ENCODE results near the gene AMHR2. TPM values are rescaled to one million over a fixed set of nuclear protein-coding genes. Genes with fewer than 3 reads are reported as not detected.

The AMHR2 gene
- total and polyA plus RNA-seq, 9 of the 15 experiments (the other 6 are each of a cell fraction or from before 2014, with no cell fraction given) = 8.9 to 49.7 (median 19.3) TPM

- TF ChIP-seq, protein P1, sequence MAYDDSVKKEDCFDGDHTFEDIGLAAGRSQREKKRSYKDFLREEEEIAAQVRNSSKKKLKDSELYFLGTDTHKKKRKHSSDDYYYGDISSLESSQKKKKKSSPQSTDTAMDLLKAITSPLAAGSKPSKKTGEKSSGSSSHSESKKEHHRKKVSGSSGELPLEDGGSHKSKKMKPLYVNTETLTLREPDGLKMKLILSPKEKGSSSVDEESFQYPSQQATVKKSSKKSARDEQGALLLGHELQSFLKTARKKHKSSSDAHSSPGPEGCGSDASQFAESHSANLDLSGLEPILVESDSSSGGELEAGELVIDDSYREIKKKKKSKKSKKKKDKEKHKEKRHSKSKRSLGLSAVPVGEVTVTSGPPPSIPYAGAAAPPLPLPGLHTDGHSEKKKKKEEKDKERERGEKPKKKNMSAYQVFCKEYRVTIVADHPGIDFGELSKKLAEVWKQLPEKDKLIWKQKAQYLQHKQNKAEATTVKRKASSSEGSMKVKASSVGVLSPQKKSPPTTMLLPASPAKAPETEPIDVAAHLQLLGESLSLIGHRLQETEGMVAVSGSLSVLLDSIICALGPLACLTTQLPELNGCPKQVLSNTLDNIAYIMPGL (CRISPR knock-in tag; IDR thresholded peaks at IDR 0.05) = no peak
- no peak for TF ChIP-seq GABPB2 (CRISPR knock-in tag; conservative IDR thresholded peaks at IDR 0.05)
- TF ChIP-seq SAP30 (IDR thresholded peaks at IDR 0.05; ENCODE audit: borderline replicate concordance, insufficient read depth, low read depth, low read length, poor library complexity, severe bottlenecking) = no peak
- no peak for TF ChIP-seq HDAC3 (IDR thresholded peaks at IDR 0.05; ENCODE audit: borderline replicate concordance, partially characterized antibody)
- TF ChIP-seq ZNF212 (CRISPR knock-in tag; IDR thresholded peaks at IDR 0.05) = no peak
- TF ChIP-seq HDAC6 (IDR thresholded peaks at IDR 0.05; ENCODE audit: low read depth, low read length) = no peak
- no peak for TF ChIP-seq DIDO1 (tag; IDR thresholded peaks at IDR 0.05; ENCODE audit: low read depth)
- TF ChIP-seq SMARCE1 (IDR thresholded peaks at IDR 0.05) = peak; percentile 66
- no peak for TF ChIP-seq STAT5B (CRISPR knock-in tag; IDR thresholded peaks at IDR 0.05)
- no peak for TF ChIP-seq ZNF561 (CRISPR knock-in tag; conservative IDR thresholded peaks at IDR 0.05)
- TF ChIP-seq MYNN (IDR thresholded peaks at IDR 0.05) = no peak
- TF ChIP-seq MYNN (CRISPR knock-in tag; IDR thresholded peaks at IDR 0.05) = no peak
- TF ChIP-seq FOXM1 (IDR thresholded peaks at IDR 0.05; ENCODE audit: low read depth) = no peak
- TF ChIP-seq FOXM1 (CRISPR knock-in tag; IDR thresholded peaks at IDR 0.05; ENCODE audit: low read depth) = no peak
- TF ChIP-seq PHF20 (IDR thresholded peaks at IDR 0.05; ENCODE audit: partially characterized antibody) = no peak
- TF ChIP-seq ZNF699 (CRISPR knock-in tag; IDR thresholded peaks at IDR 0.05; ENCODE audit: insufficient replicate concordance) = no peak
- peak; percentile 98 for TF ChIP-seq CEBPB (tag; IDR thresholded peaks at IDR 0.05)
- TF ChIP-seq GATAD2B (IDR thresholded peaks at IDR 0.05; ENCODE audit: borderline replicate concordance) = no peak
- no peak for TF ChIP-seq CBFA2T3 (IDR thresholded peaks at IDR 0.05)
- no peak for TF ChIP-seq RNF219 (CRISPR knock-in tag; IDR thresholded peaks at IDR 0.05)
- TF ChIP-seq NELFE (IDR thresholded peaks at IDR 0.05; ENCODE audit: insufficient read depth, insufficient read length) = no peak
- no peak for TF ChIP-seq HNRNPK (IDR thresholded peaks at IDR 0.05; ENCODE audit: low read depth, low read length, poor library complexity, severe bottlenecking)
- no peak for TF ChIP-seq SIRT6 (IDR thresholded peaks at IDR 0.05; ENCODE audit: low read depth, low read length)
- no peak for TF ChIP-seq GTF2B (IDR thresholded peaks at IDR 0.05; ENCODE audit: extremely low read depth, insufficient read length)
- TF ChIP-seq, protein P2, sequence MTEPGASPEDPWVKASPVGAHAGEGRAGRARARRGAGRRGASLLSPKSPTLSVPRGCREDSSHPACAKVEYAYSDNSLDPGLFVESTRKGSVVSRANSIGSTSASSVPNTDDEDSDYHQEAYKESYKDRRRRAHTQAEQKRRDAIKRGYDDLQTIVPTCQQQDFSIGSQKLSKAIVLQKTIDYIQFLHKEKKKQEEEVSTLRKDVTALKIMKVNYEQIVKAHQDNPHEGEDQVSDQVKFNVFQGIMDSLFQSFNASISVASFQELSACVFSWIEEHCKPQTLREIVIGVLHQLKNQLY (CRISPR knock-in tag; conservative IDR thresholded peaks at IDR 0.05) = no peak
Measured at GRCh38 chr12:53441040-53441833, 17.6 kb downstream of the AMHR2 start, which contains the start of gene PRR13 (continued).

Measured in K562 (cell line).